GM12865 (cell line): ENCODE measurements around the gene SDHB.

Source experiments
- DNase-seq: peaks from one replicate; pipeline ENCODE4 v3.0.0; 2010; ENCODE audit warnings: low read depth
- H3K4me3 ChIP-seq: 2 replicates; pipeline ENCODE4 v1.5.1; 2011; ENCODE audit warnings: mild to moderate bottlenecking, low read depth, low read length, control low read depth
- CTCF ChIP-seq: IDR thresholded peaks from 2 replicates; pipeline ENCODE4 v1.5.1; 2011; ENCODE audit warnings: low read length, control low read depth, low read depth, inconsistent platforms; ENCODE audit not compliant: insufficient read depth; ENCODE audit errors: missing control alignments

SDHB gene

GRCh38 chr1:17060306-17060749 is 6.5 kb upstream of the SDHB start:
- no peak overlapping the region for H3K4me3 ChIP-seq
- no peak for TF ChIP-seq CTCF
- DNase-seq, result no peak

GRCh38 chr1:17059391-17060305 is 5.8 kb upstream of the SDHB start:
- H3K4me3 ChIP-seq, result no peak overlapping the region
- peak; percentile 89 for TF ChIP-seq CTCF

GRCh38 chr1:17056551-17056950 is 2.7 kb upstream of the SDHB start:
- DNase-seq, result no peak
- no peak for TF ChIP-seq CTCF
- no peak overlapping the region for H3K4me3 ChIP-seq

More at GRCh38 chr1:17059391-17060305, 5.8 kb upstream of the SDHB start:
- peak; percentile 83 for DNase-seq

GRCh38 chr1:17055801-17056200 is 2.0 kb upstream of the SDHB start:
- H3K4me3 ChIP-seq, result no peak overlapping the region
- no peak for DNase-seq

GRCh38 chr1:17053086-17053684 is 647 bp downstream of the SDHB start:
- TF ChIP-seq CTCF, result no peak
- peak overlapping the region; percentile 65 for H3K4me3 ChIP-seq
- DNase-seq, result no peak

More at GRCh38 chr1:17055801-17056200, 2.0 kb upstream of the SDHB start:
- no peak for TF ChIP-seq CTCF

GRCh38 chr1:17052641-17053040 is 1.2 kb downstream of the SDHB start:
- no peak for DNase-seq
- no peak for TF ChIP-seq CTCF

More at GRCh38 chr1:17052641-17053040, 1.2 kb downstream of the SDHB start:
- peak overlapping the region; percentile 65 for H3K4me3 ChIP-seq
